ENCODE measurements around the gene JDP2.

Gene JDP2

DNA sequence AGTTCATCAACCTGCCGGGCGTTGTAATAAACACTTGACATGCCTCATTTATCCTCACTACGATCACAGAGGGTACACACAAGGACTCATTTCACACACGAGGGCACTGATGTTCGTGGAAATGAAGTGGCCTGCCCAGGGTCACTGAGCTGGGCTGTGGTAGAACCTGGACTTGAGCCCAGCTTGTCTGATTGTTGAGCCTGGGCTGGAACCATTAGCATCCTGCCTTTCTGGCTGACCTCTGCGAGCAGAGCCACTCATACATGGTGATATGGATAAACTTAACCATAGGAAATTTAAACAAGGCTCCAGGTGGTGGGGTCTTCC is 16.6 kb upstream of the JDP2 start:
- no peak for DNase-seq

DNA sequence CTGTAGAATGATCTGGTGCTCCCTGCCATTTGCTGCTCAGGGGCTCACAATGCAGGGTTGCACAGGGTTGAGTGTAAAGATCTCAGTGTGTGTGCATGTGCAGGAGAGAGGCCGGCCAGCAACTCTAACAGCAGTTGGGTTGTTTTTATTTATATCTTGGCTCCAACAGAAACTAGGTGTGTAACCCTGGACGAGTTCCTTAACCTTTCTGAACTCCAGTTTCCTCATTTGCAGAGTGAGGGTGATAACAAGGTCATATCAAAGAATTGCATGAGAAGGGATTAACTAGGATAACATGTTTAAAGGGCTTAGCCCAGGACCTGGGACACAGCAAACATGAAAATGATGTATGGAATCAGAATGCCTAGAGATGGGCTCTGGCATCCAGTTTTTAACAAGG is 14.8 kb upstream of the JDP2 start:
- DNase-seq = no peak

GRCh38 chr14:75417674-75418073 is 10.1 kb upstream of the JDP2 start:
- no peak for DNase-seq

DNA sequence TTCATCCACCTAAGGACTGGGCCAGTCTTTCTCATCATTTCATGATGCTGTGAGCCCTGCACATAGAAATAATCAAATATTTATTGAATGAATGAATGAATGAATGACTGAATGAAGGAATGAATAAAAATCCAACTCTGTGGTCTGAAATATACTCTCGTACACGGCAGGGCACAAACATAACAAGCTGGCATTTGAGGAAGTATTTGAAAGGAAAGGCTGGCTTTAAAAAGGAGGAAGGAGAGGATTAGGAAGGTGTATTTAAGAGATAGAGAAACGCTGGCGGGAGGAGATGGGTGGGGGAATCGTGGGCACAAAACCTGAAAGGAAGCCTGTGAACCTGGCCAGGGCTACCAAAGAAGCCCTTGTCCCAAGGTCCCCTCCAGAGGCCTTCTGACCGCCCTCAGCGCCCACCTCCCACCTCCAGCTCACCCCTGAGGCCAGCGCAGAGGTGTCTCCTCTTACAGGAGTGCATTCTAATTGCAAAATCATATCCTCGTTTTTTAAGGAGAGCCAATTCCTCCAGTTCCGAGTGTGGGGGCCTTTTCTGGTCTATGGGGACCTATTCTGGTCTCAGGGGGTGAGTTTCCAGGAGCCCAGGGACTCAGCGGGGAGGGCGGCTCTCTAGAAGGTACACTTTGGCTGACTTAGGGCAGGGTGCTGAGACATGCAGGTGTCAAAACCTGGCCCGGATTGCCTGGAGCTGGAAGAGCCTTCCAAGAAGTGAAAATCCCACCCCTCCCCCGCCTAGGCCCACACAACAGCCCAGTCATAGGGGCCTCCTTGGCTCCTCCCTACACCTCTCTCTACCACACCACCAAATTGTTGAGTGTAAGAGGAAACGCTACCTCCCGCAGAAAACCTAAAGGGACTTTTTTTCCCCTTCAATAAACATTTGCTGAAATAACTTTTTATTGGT is 8.7 kb upstream of the JDP2 start:
- DNase-seq = peak; percentile 41

- no peak for DNase-seq
Observed at GRCh38 chr14:75422169-75422568, 5.7 kb upstream of the JDP2 start.

DNA sequence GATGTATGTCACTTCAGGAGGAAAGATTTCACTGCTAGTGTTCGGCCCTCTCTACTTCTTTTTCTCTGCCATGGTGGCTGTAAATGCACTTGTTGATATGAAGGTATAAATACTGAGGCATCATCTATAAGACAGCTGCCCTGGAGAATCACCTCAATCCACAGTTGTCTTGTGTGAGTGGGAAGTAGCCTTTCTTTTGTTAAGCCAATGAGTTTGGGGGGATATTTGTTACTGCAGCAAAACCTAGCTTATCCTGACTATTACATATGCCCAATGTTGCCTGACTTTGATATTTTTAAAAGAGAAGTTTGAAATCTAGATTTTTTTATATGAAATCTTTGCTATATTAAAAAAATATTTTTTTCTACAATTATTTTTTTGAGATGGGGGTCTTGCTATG is 3.3 kb upstream of the JDP2 start:
- DNase-seq = no peak

DNA sequence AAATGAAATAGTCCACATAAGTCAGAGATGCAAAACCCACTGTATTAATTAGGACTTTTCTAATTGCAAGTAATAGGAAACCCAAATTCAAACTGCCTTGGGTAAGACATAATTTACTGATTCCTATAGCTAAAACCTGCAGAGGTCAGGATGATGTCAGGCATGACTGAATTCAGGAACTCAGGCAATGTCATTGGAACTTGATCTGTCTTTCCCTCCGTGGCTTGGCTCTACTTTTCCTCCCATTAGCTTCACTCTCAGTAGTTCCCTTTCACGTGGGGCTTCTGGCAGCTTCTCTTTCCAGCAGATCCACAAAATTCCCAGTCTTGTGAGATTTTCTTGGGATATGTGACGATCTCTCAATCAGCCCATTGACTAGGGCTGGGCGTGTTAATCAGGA is 2.4 kb upstream of the JDP2 start:
- no peak for DNase-seq

GRCh38 chr14:75426332-75427125 is 1.3 kb upstream of the JDP2 start:
- no peak for DNase-seq

- no peak for DNase-seq
Observed at GRCh38 chr14:75427126-75427481, 718 bp upstream of the JDP2 start.

- no peak for DNase-seq
Observed at GRCh38 chr14:75428230-75429104, 645 bp downstream of the JDP2 start.

DNA sequence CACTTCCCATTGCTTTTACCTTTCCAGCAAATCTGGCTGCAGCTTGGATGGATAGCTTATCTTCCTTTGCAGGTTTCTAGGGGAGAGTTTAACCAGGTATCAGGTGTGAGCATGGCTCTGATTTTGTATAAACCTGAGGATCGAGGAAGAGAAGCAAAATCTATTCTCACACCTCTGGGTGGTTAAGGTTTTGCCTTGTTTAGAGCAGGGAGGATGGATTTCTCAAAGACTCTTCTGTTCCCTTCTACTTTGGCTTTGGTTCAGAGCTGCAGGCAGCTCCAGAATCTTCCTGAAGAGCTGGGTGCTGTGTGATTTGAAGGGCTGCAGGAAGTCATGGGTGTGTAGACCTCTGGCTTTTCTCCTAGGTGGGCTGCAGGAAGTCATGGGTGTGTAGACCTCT is 1.7 kb downstream of the JDP2 start:
- DNase-seq = no peak

DNA sequence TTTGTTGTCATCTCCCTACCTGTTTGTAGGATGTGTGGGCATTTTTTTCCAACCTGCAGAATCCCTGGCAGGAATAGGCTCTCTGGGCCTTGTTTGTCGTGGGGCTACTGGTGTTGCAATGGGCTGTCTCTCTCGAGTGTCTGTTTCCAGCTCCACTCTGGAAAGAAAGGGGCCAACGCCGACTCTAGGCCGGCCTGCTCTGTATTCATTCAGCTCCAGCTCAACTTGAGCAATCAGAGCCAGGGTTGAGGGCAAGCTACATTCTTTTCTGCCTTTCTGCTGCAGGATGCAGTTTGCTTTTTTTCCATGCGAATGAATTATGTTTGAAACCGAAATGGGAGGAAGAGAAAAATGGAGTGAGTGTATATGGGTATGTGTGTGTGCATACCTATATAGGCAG is 2.3 kb downstream of the JDP2 start:
- no peak for DNase-seq

- no peak for DNase-seq
Observed at GRCh38 chr14:75430526-75430925, 2.7 kb downstream of the JDP2 start.

GRCh38 chr14:75430976-75431375 is 3.2 kb downstream of the JDP2 start:
- no peak for DNase-seq

DNA sequence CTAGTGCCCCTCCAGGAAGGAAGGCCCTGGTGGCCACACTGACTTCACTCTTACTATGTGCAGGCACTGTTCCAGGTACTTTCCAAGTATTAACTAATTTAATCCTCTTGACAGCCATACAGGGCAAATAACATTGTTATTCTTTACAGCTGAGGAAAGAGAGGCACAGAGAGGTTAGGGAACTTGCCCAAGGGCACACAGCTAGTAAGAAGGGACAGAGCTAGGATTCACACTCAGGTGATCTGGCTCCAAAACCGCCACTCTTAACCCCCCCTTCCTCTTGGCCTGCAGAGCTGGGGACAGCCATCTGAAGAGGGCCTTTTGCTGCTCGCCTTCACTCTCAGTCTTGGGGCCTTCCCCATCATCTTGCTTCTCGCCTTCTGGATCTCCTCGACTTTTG is 4.0 kb downstream of the JDP2 start:
- no peak for DNase-seq

DNA sequence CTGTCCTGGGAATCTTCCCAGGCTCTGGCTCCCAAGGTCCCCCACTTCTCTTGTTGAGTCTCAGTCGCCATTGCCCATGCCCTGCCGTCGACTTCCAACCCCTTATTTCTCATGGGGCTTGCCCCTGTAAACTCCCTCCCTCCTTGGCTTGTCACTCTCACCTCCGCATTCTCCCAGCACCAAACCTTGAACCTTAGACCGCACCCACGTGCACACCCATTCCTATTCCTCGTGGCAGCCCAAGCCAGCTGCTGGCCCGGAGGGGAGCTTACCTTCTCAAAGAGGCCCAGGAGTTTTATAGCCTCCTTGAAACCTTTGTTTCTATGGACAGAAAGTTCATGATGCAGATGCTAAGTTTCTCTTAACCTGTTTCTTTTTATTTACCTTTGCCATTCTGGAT is 4.6 kb downstream of the JDP2 start:
- DNase-seq = no peak

DNA sequence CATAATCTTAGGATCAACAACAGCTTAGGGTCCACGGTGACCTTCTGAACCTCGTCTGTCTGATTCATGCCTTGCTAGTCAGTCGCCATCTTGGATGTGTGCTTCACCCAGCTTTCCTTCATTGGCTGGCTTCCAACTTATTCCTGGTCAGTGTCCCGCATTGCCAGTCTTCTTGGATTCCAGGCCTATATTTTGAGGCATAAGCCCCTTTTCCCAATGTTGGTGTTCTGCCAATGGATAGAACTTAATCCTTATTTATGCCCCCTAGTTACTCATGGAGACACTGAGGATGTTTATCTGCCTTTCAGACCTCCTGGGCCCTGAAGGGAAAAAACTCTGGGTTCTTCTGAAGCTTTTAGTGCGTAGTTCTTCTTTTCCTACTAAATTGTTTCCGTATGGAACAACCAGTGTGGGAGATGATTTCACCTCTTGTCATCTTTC is 5.8 kb downstream of the JDP2 start:
- DNase-seq = no peak

DNA sequence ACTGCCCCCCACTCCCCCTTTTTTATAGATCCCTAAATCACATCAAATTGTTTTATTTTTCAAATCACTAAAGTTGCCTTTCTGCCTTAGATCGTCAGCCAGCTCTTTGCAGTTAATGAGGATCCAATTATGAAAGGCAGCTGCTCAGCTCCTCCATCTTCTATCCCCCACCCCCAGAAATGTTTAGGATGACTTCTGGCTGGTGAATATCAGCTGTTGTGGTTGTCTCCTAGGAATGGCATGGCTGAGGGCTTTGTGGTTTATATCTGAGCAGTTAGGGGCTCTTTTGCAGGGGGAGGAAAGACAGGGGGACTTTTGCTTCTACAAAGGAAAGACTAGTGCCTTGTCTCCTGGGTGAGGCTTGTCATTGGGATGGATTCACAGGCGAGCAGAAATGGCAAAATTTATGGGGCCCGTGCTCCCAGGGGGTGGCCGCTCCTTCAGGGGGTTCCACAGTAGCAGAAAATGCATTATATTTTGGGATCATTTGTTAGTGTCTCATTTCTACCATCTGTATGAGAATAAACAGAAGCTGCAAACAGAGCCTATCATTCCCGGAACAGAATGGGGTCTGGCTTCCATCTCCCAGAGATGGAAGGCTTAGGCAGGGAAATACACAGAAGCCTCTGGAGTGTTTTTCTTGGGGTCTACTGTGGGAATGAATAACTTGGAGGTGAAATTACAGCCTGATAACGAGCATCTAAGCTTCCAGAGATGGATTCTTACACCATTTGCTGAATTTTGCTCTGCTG is 6.5 kb downstream of the JDP2 start:
- no peak for DNase-seq

- DNase-seq = no peak
Observed at GRCh38 chr14:75434890-75435248, 7.0 kb downstream of the JDP2 start.

- DNase-seq = no peak
Observed at GRCh38 chr14:75435473-75435872, 7.7 kb downstream of the JDP2 start.

- no peak for DNase-seq
Observed at GRCh38 chr14:75437201-75438143, 9.7 kb downstream of the JDP2 start.

Data from hematopoietic multipotent progenitor cell treated with erythropoietin and hydrocortisone succinate and interleukin-3 and kit ligand, for 8 days (in vitro differentiated cells).